SHP77 (cell line): ENCODE results near the gene DOK3.
A peak's percentile ranks its signal among the peaks of the same experiment; 100 is the strongest.

ENCODE experiments used
- DNase-seq, 2 experiments: peaks; one replicate each; lab custom pipeline; 2025; lab: John Stamatoyannopoulos, UW

The DOK3 gene, protein sequence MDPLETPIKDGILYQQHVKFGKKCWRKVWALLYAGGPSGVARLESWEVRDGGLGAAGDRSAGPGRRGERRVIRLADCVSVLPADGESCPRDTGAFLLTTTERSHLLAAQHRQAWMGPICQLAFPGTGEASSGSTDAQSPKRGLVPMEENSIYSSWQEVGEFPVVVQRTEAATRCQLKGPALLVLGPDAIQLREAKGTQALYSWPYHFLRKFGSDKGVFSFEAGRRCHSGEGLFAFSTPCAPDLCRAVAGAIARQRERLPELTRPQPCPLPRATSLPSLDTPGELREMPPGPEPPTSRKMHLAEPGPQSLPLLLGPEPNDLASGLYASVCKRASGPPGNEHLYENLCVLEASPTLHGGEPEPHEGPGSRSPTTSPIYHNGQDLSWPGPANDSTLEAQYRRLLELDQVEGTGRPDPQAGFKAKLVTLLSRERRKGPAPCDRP

DNA sequence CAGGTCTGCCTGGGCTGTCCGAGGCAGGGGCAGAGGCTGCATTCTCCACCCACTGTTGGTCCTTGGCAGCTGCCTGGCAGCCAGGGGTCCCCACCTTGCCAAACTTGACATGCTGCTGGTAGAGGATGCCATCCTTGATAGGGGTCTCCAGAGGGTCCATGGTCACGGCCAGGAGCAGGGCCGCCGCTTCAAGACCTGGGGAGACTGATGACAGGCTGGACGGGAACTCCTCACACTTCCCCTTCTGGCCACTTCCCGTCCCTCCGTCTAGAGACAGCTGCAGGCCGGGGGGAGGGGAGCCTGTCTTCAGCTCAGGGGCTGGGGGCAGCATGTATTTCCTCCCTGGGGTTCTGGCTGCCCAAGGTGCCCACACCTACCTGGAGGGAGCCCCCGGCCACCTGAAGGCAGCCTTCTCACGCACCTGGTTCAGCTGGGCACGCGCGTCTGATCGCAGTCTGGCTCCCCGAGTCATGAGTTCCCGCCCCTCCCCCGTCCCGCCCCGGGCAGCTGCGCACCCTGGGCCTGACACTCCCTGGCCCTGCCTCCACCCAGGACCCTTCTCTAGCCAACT, at the start of gene DOK3:
Gene DOK3, minus strand, starts transcription at position 446 of the 571 bp plus-strand sequence. Its CDS starts 286 bp downstream, at position 160.
- peak in 1 of 2 experiments; percentile 54 for DNase-seq

DNA sequence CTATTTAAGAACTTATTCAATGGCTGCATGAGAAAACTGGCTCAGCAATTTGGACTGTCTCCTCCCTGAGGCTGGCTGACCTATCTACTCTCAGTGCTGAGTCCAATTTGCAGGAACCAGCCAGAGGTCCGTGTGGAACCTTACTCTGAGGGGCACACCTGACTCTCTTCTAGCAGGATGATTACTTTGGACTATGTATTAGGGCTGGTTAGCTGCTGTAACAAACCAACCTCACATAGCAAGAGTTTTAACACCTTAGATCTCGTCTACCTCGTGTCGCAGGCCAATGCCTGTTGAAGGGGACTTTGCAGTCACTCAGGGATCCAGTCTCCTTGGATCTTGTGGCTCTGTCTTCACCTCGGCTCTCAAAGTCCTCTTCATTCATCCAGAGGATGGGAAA, 48.2 kb upstream of the DOK3 start:
- no peak for DNase-seq

DNA sequence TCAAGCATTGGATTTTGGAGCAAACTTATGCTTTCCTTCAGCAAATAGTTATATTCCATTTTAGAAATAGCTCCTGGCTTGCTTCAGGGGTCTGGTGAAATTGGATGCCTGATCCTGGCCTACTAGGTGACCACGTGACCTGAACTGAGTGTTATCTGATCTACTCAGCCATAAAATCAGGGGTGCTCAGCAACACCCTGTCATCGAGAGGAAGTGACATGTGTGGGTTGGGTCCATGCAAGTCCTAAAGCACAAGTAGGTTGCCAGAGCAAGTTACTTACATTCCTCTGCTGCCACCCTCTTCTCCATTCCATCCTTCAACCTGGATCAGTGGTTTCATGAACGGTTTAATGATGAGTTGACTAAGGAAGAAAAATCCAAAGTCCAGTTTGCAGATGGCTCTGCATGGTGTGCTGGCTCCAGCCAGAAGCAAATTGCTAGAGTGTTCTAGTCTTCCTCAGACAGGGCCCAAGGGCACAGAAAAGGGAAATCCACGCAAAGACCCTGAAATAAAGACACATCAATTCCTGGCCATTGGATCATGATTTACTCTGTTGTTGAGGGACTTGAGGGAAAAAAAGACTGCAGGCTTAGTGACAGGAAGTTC, 47.5 kb upstream of the DOK3 start:
- DNase-seq = no peak

DNA sequence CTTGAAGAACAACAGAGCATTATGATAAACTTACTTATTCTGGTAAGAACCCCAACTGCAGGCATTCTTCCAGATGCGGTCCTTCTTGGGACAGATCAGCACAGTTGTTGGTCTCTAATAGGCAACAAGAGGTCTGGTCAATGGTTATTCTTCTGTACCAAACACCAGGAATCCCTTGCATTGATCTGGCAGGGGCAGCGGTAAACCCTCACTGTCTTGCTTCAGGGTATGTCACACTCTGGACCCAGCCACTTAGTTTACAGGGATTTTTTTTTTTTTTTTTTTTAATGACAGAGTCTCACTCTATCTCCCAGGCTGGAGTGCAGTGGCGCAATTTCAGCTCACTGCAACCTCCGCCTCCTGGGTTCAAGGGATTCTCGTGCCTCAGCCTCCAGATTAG, 46.0 kb upstream of the DOK3 start:
- DNase-seq = no peak

DNA sequence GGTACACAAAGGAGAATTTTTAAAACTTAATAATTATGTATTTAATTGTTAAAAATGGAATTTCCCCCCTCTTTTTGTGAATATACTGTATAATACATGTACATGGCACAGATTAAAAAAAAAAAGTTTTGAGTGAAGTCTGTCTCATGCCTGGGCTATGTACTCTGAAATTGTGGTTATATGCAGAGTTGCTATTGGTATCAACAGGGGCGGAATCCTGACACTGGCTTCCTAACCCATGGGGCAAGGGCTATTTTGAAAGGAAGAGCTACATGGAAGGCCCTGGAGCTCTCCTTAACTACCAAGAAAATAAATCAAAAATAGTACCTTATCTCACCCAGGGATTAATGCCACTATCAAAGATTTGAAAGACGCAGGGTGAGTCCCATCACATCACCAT, 45.6 kb upstream of the DOK3 start:
- no peak for DNase-seq

DNA sequence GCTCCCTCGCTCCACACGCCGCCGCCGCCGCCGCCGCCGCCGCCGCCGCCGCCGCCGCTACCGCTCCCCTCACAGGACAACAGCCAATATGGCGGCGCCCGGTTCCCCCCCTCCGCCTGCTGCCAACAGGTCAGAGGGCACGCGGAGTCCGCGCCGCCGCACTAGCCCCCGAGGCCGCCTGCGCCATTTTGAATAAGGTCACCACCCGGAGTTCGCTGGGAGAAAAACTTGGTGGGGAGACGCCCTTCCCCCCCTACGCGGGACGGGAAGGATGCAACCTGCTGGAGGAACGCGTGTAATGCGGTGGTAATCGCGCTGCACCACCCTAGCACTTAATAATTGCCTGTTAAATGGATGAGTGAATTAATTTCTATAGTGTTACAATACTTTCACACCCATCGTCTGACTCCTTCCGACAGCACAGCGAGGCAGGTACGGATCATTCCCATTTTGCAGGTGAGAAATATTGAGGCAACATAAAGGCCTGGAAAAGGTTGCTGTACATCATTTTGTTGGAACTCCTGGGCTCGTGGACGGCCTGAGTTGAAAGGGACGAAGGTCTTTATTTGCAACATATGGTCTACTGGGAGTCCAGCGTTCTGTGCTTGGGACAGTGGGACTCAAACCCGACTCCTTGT, 45.0 kb upstream of the DOK3 start, which contains the start of gene FAM193B:
Gene FAM193B, minus strand, starts transcription at position 90 of the 638 bp plus-strand sequence. CDS start 105 bp downstream, outside the sequence.
- peak; percentile 88 to 89 for DNase-seq

DNA sequence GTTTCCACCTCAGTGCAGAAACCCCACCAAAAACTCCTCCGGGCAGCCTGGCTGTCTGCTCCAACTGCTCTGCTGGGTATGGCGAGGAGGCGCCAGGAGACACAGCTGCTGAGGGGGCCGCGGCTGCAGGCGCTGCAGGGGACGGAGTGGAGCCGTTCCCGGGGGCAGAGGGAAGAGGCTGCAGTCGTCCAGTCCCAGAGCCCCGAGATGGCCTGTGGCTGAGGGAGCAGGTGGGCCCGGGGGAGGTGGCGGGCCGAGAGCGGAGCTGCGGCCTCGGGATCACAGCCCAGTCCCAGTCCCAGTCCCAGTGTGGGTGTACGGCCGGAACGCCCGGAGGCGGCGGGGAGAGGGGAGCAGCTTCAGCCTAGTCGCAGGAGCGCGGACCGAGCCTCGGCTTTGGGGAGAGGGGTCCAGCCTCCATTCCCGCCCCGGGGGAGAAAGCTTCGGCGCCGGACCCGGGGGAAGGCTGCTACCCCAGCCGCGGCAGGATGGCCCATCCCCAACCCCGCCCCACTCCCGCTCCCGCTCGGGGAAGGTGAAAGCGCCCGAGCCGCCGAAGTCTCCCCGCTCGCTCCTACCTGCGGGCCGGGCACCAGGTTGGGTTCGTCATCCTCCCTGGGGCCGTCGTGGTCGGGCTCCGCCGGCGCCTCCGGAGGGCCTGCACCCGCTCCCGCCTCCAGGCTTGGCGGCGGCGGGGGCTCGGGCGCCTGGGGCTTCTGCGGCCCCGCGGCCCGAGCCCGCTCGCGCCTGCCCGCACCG, 44.2 kb upstream of the DOK3 start:
- no peak for DNase-seq

DNA sequence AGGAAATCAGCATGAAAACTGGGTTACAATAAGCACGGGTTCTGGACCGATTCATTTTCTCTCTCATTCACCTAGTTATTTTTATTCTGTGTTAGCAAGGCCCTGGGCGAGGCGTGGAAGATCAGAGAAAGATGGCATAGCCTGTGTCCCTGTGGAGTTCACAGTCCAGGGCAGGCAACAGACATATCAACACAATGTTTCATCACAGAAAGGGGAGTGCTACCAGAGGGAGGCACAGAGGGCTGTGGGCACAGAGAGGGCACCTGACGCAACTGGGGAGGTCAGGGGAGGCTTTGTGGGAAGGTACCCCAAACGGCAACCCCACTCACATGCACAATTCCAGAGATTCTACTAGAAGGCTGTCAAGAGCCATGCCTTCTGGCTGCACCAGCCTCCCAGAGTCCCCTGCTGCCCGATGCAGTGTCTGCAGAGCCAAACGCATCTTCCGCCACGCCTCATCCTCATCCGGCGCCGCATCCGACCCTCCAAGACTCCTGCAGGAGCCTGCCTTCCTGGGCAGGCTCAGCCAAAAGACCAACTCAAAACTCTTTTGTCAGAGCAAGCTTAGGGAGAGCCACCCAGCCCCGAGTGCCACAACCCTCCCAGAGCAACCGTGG, 43.3 kb upstream of the DOK3 start:
- no peak for DNase-seq

DNA sequence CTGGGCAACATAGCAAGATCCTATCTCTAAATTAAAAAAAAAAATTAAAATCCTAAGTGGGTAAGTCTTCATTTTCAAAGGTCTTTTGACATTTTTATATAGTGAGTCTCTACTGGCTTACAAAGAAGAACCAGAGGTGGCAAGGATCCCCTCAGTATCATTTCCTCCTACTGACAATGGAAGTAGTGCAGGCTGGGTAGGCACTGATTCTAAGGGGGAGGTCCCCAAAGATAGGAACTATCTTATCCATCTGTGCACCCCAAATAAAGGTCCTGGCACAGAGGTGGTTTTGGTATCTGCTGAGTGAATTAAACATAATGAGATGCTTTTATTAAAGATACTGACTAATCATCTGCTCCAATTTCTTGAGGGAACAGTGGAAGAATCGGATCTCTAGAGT, 40.5 kb upstream of the DOK3 start:
- DNase-seq = no peak

DNA sequence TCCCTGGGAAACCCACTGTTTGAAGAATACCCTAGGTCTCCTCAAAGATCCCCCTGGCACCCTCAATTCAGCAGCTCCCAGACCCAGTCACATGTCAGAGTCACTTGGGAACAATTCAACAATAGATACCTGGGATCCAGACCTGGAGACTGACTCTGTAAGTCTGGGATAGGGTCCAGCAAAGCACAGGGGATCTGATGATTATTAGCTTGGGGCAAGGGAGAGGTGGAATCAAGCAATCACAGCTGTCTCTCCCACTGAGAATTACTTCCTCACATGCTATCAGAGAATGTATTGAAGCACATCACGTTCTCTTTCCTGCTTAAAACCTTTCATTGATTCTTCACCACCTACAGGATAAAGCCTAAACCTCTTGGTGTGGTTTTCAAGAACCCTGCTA, 38.9 kb upstream of the DOK3 start:
- no peak for DNase-seq

DNA sequence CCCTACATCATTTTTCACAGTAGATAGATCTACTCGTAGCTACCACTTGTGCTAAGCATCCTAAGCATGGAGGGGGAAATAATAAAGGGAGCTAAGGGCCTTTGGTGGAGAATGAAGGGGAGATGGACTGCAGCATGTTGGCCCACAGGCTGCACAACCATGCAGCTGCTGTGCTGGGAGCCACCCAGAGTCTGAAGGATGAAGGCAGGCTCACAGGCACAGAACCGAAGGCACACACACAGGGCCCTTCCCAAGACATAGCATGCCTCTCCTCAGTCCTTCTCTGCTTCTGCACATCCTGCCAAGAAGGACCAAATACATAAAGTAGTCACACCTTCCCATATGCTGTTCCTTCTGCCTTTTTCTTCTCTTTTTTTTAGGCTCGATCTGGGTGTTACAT, 38.1 kb upstream of the DOK3 start:
- no peak for DNase-seq

DNA sequence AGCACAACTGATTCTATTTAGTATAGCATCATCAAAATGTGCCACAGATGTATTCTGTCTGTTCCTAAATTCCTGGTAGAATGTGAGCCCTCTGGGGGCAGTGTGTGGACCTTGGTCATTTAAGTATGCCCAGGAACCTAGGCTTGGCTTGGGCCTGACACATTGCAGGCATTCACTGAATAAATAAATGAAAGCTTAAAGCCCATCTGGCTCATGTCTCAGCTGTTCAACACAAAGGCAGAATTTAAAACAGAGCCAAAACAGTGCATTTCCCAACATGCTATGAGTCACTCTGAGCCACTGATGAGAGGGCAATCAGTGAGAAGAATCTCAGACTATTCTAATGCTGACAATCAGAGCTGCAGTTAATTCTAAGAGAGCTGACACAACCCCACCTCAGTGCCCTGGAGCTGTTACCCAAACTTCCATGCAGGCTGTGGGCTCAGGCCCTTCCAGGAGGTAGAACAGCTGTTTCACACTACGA, 36.7 kb upstream of the DOK3 start:
- no peak for DNase-seq

DNA sequence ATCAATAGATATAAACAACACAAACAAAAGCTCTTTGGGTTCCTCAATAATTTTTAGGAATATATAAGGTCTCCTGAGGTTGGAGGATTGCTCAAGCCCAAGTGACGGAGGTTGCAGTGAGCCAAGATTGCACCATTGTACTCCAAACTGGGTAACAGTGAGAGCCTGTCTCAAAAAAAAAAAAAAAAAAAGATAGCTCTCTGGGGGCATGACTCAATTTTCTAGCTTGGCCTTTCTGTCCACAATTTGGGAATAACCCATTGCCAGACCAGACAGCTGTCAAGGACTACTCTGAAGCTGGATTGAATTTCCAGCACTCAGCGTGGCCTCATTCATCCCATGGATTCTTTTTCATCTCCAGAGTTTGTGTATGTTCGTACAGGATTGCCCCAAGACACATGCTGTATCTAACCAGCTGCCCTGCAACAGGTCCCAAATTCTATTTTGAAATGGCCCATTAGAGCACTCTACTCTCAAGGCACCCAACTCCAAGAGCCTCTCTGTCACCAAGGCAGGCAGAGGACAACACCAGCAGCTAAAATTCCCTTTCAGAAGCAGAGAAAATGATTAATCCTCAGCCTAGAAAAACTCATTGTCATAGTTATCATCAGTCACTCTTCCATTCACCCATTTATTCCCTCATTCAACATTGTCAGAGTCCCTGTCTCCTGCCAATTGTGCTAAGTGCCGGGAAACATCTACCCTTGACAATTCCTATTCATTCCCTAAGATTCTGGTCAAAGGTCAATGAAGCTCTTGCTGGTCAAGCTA, 36.0 kb upstream of the DOK3 start:
- DNase-seq = no peak

DNA sequence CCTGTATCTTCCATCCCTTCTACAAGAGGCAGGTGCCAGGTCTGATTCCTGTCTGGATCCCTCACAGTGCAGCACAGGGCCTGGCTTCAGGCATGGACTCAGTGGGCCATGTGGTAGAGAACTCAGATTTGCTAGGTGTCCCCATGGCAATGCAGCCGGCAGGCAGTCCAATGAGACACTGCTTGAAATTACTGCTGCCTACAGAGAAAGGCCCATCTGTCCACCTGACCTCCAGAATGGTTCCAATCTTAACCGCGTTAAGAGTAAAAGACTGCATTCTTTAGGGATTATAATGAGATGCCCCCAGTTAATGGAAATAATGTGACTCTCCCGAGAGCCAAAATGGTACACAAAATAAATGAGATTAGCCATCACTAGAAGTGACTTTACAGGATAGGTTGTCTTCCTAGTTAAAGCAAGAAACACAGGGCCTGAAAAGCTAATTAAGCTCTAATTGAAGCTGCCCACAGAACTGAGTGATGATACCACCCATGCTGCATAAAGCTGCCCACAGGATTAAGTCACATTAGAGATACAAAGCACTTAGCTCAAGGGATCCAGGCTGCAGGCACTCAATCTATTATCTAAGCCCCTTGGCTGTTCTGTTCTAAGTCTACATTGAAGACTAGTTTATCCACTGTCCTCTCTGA, 33.3 kb upstream of the DOK3 start:
- no peak for DNase-seq

DNA sequence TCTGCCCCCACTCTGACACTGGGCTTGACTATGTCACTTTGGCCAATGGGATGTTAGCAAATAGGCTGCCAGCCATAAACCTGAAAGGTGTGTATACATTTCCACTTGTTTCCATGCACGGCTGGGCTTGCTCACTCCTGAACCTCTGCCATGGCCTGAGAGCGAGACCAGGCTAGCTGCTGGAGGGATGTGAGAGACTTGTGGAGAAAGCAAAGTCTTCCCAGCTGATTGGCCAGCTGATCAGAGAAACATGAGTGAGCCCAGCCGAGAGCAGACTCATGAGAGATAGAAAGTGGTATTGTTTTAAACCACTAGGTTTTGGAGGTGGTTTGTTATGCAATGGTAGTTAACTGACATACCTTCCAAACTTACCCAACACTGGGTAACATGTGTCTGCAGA, 30.8 kb upstream of the DOK3 start:
- DNase-seq = no peak

DNA sequence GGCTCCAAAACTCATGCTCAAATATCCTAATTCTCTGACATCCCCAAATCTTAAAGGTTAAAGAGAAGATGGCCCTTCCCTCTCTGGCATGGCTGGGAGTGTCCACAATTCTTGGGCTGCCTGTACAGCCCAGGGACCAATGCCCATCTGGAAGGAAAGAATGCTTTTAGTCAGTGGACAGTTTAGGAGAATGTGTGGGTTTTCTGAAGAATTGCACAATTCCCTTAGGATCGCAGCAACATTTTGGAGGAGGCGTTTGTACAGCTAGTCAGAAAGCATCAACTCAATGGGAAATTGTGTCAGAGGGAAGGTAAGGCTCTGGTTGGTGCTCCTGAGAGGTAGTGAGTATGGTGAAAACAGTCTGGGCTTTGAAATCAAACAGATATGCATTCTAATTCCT, 29.8 kb upstream of the DOK3 start:
- no peak for DNase-seq

DNA sequence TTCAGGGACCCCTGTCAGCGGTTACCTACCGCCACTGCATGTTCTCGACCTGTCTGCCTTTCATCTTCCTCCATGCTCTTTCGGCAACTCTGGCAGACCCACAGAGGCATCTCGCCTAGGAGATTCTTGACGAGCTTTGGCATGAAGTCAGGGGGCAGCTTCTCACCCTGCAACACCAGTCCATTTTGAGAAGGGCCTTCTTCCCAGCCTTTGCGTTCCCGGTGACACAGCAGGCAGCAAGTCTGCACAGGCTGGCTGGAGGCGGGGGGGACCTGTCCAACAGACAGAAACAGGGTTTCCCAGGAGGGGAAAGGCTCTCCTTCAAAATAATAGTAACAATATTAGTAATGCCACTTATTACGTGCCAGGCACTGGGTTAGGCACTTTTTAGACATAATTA, 29.2 kb upstream of the DOK3 start:
- DNase-seq = no peak

DNA sequence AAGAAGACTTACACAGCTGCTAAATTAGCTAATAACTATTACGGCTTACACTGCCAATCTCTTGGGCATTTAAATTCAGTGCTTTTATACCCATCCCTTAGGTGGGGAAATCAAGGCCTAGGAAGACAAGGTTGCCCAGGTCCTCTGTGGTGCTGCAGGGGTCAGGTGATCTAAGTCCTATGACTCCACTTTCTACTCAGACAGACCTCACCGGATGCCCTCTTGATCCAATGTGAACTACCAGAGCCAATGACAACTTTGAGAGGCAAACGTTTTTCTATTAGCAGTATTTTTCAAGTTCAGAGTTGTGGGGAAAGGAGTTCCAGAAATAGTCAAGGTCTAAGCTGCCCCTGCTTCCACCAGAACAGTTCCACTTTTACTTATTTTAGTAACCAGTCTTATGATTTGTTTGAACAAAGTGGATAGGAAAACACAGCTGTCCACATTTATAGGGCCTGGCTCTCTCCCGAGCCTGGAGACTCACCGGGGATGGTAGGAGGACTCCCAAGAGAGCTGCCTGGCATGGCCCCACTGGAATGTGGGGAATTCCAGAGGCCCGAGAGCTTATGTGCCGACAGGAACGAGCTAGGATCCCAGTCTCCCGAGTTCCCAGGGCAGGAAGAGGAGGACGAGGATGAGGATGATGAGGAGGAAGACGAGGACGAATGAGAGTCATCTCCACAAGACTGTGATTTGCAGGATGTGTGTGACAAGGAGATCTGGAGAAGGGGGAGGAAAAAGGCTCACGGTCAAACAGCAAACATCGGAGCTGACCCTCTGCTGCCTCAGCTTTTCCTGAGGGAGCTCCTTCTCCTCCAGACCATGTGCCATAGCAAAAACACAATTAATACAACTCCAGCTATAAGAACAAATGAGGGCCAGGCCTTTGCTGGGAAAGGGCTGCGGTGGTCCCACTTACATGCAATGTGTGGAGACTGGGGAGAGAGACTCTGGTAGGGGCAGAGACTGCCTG, 28.0 kb upstream of the DOK3 start:
- peak in 1 of 2 experiments; percentile 25 for DNase-seq

DNA sequence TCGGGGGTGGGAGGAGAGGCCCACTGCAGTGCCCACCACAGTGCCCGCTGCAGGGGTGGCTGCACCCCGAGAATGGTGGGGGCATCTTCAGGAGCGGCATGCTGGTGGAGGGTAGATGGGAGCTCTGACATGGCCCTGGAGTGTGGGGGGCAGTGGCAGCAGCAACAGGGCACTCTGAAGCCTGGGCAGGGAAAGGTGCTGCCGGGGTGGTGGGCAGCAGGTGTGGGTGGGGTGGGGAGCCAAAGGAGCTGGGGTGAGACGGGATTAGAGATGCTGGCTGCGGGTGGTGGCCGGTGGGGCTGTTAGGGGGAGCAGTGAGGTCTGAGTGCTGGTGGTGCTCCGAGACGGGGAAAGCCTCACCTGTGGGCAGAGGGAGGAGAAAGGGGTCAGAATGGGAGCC, 26.8 kb upstream of the DOK3 start:
- no peak for DNase-seq
